PC-9 (cell line): Measurements from ENCODE around the gene CRPPA. TPM values are rescaled to one million over a fixed set of nuclear protein-coding genes. Genes with fewer than 3 reads are reported as not detected.

Experiments
- BruUV-seq: library from RNA; stranded (reverse); fragments of 400-500 nt; replicated peaks from 2 replicates; lab custom pipeline; 2021; lab: Mats Ljungman, UMichigan
- CTCF ChIA-PET: fragments of 300-600 bp; sonication (Branson Sonifier 250); formaldehyde crosslinking; loops from one replicate; lab custom pipeline; 2022; ENCODE audit warnings: antibody characterized with exemption; lab: Charles Lee
- POLR2A ChIA-PET: fragments of 300-600 bp; sonication (Branson Sonifier 250); formaldehyde crosslinking; loops from one replicate; lab custom pipeline; 2022; ENCODE audit warnings: antibody characterized with exemption; ENCODE audit not compliant: unreplicated experiment; lab: Charles Lee
- DNase-seq, 2 experiments: peaks; one replicate each; pipeline versions ENCODE4 v3.0.0 to v3.0.0-alpha.2; 2015 to 2022; ENCODE audit warnings: mixed read lengths in 1 of 2
- H2AFZ ChIP-seq: fragments of 200-600 bp; sonication (generic); 2 replicates; pipeline ENCODE4 v1.8.1; 2017; ENCODE audit warnings: antibody characterized with exemption
- H3F3A ChIP-seq: fragments of 200-600 bp; sonication (generic); 2 replicates; pipeline ENCODE4 v1.8.1; 2017; ENCODE audit warnings: antibody characterized with exemption, mild to moderate bottlenecking, low read depth; ENCODE audit not compliant: insufficient read depth
- H3K27ac ChIP-seq: fragments of 200-600 bp; sonication (generic); 2 replicates; pipeline ENCODE4 v1.6.1; 2016; ENCODE audit warnings: mixed run types
- H3K27me3 ChIP-seq: fragments of 200-600 bp; sonication (generic); 2 replicates; pipeline ENCODE4 v1.6.1; 2016; ENCODE audit warnings: low read depth, mixed run types; ENCODE audit not compliant: insufficient read depth
- H3K36me3 ChIP-seq: fragments of 200-600 bp; sonication (generic); 2 replicates; pipeline ENCODE4 v1.6.1; 2016; ENCODE audit warnings: low read depth, mixed run types
- H3K4me1 ChIP-seq: fragments of 200-600 bp; sonication (generic); replicated peaks from 2 replicates; pipeline ENCODE4 v1.6.1; 2016; ENCODE audit warnings: mixed run types; ENCODE audit not compliant: insufficient read depth
- H3K4me2 ChIP-seq: fragments of 200-600 bp; sonication (generic); 2 replicates; pipeline ENCODE4 v1.6.1; 2017; ENCODE audit warnings: mixed run types
- H3K4me3 ChIP-seq: fragments of 200-600 bp; sonication (generic); 2 replicates; pipeline ENCODE4 v1.6.1; 2016; ENCODE audit warnings: mixed run types
- H3K79me2 ChIP-seq: fragments of 200-600 bp; sonication (generic); 2 replicates; pipeline ENCODE4 v1.6.1; 2017; ENCODE audit warnings: low read depth, mixed run types
- H3K9me2 ChIP-seq: fragments of 200-600 bp; sonication (generic); 2 replicates; pipeline ENCODE4 v1.8.1; 2017; ENCODE audit warnings: mild to moderate bottlenecking; ENCODE audit not compliant: insufficient read depth
- H3K9me3 ChIP-seq: fragments of 200-600 bp; sonication (generic); 2 replicates; pipeline ENCODE4 v1.8.1; 2016; ENCODE audit warnings: low read depth; ENCODE audit not compliant: insufficient read depth
- H4K20me1 ChIP-seq: fragments of 200-600 bp; sonication (generic); 2 replicates; pipeline ENCODE4 v1.8.1; 2017; ENCODE audit not compliant: insufficient read depth
- EZH2 ChIP-seq: fragments of 200-600 bp; sonication (generic); IDR thresholded peaks from 2 replicates; pipeline ENCODE4 v1.8.0; 2017; ENCODE audit warnings: antibody characterized with exemption, low read depth
- intact Hi-C: fragments of 100-400 bp; cut with micrococcal nuclease; formaldehyde crosslinking; loops from one replicate; pipeline ENCODE4 v1.10.0; 2022; ENCODE audit not compliant: unreplicated experiment
- total RNA-seq: library from RNA; stranded (reverse); gene quantifications from 2 replicates; pipeline ENCODE4 v1.2.3, GENCODE V29; 2021
- TF ChIP-seq, protein P1 (sequence below): fragments of 200-600 bp; sonication (generic); conservative IDR thresholded peaks from 2 replicates; pipeline ENCODE4 v1.6.1; 2017; ENCODE audit warnings: mixed run types, antibody characterized with exemption, mild to moderate bottlenecking, moderate library complexity

The CRPPA gene
- total RNA-seq, 1 experiment from 2014 or later: 9.2 TPM

DNA sequence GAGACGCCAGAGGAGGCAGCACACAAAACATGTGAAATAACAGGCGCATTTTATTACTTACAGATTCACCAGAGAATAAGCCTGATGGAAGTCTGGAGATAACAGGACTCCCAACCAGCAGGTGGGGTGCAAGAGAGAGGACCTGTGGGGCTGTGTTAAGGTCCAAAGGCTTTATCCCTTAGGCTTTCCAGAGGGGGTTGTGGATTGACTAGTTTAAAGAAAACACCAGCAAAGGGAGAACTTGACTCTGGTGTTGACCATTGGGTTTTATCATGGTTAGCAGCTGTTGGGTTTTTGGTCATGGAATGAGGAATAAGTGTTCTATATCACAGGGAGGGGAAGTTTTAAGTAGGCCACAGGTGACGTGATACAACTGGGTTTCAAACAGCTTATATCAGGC is 1.6 kb upstream of the CRPPA start:
- BruUV-seq: no TSS peak
- Histone ChIP-seq H2AFZ (no peak overlapping the region), H3K79me2 (no peaks in the 10 kb centered on the region; the same call in 1 of the 2 replicates), H3K9me2 (no peaks in the 10 kb centered on the region), H3F3A (peaks cover 36% of the 10 kb centered on the region), H3K4me1 (peaks cover 35% of the 10 kb centered on the region), H3K36me3 (no peaks in the 10 kb centered on the region), H3K4me2 (peak overlapping the region; percentile 90), H3K27ac (peak overlapping the region; percentile 89), H3K9me3 (0 out of 2 replicates have a peak, but pooled peaks cover 4% of the 10 kb centered on the region), H4K20me1 (no peaks in the 10 kb centered on the region), H3K27me3 (no peaks in the 10 kb centered on the region), H3K4me3 (no peak overlapping the region)
- intact Hi-C loops: loop anchor here (5.0 kb wide), 2 partner anchors 224 to 494 kb away; partner anchors contain the start of genes ANKMY2 and BZW2
- ChIA-PET CTCF (interaction anchor here (1.6 kb wide), 1 partner anchor 142 kb away, joined by 5 read pairs; no protein-coding TSS in a partner anchor), POLR2A (interaction anchor here (0.6 kb wide), 1 partner anchor 245 kb away, joined by 17 read pairs; no protein-coding TSS in a partner anchor)
- no peak for DNase-seq
- no peak for TF ChIP-seq EZH2
- TF ChIP-seq, protein P1, sequence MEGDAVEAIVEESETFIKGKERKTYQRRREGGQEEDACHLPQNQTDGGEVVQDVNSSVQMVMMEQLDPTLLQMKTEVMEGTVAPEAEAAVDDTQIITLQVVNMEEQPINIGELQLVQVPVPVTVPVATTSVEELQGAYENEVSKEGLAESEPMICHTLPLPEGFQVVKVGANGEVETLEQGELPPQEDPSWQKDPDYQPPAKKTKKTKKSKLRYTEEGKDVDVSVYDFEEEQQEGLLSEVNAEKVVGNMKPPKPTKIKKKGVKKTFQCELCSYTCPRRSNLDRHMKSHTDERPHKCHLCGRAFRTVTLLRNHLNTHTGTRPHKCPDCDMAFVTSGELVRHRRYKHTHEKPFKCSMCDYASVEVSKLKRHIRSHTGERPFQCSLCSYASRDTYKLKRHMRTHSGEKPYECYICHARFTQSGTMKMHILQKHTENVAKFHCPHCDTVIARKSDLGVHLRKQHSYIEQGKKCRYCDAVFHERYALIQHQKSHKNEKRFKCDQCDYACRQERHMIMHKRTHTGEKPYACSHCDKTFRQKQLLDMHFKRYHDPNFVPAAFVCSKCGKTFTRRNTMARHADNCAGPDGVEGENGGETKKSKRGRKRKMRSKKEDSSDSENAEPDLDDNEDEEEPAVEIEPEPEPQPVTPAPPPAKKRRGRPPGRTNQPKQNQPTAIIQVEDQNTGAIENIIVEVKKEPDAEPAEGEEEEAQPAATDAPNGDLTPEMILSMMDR: no peak

DNA sequence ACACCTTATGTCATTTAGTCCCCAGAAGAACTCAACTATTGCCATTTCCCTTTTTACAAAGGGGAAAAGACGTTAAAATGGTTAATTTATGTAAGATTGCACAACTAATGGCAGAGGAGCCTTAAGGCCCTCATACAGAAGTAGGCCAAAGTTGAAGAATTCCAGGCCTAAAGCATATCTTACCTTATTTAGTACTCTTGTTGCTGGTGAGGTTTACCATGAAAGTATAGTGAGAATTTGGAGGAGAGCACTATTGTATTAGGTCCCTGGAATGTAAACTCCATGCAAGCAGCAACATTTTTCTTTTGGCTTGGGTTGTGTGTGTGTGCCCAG is 731 bp upstream of the CRPPA start:
- no peak for TF ChIP-seq EZH2
- TF ChIP-seq, protein P1: no peak
- POLR2A ChIA-PET: interaction anchor here (0.6 to 2.8 kb wide), 4 partner anchors 76 to 244 kb away, joined by 7 to 39 read pairs (median 14); no protein-coding TSS in a partner anchor
- Histone ChIP-seq H3K36me3 (no peaks in the 10 kb centered on the region), H3K4me2 (peak overlapping the region; percentile 90), H3K4me1 (peaks cover 43% of the 10 kb centered on the region), H4K20me1 (no peaks in the 10 kb centered on the region), H3K9me3 (0 out of 2 replicates have a peak, but pooled peaks cover 11% of the 10 kb centered on the region), H3K4me3 (peak overlapping the region; percentile 68), H3K9me2 (no peaks in the 10 kb centered on the region), H3K27me3 (no peaks in the 10 kb centered on the region), H3K27ac (peak overlapping the region; percentile 89), H2AFZ (peak overlapping the region; percentile 85), H3F3A (peaks cover 39% of the 10 kb centered on the region), H3K79me2 (no peaks in the 10 kb centered on the region; the same call in none of the 2 replicates)
- DNase-seq: peak in 1 of 2 experiments; percentile 79
- CTCF ChIA-PET: interaction anchor here (0.6 kb wide), 2 partner anchors 143 to 298 kb away, joined by 4 read pairs; no protein-coding TSS in a partner anchor
- no TSS peak for BruUV-seq
- intact Hi-C loops: loop anchor here (5.0 kb wide), 2 partner anchors 225 to 495 kb away; partner anchors contain the start of genes ANKMY2 and BZW2

DNA sequence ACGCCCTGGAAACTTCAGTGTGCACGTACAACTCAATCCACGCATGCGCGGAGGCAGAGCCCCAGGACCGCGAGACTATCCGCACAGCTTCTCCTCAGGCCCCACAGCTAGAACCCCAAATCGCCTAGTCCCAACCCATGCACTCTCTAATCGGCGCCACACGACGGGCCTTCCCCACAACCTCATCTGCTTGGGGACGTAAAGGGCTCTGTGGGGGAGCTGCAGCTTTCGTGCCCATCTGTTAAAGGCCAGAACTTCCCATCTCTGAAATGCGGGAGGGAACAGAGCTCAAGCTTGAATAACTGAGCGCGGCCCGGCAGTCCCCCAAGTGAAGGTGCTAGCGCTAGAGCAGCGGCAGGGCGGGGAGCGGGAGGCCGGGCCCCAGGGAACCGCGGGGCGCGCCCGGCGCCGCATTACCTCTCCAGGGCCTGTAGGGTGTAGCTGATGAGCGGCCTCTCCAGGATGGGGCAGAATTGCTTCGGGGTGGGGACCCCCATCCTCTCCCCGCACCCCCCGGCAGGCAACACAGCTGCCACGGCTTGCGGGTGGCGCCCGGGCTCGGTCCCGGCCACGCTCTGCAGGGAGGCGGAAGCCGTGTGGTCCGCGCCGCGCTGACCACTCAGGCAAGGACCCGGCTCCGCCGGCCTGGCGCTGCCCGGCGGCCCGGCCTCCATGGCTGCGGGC is 547 bp downstream of the CRPPA start:
- POLR2A ChIA-PET: interaction anchor here (0.5 to 2.8 kb wide), 19 partner anchors 8 to 1352 kb away, joined by 3 to 39 read pairs (median 4); no protein-coding TSS in a partner anchor
- Histone ChIP-seq H3K4me2 (peak overlapping the region; percentile 90), H3K27ac (peak overlapping the region; percentile 89), H3K9me3 (0 out of 2 replicates have a peak, but pooled peaks cover 11% of the 10 kb centered on the region), H2AFZ (peak overlapping the region; percentile 85), H4K20me1 (no peaks in the 10 kb centered on the region), H3K9me2 (no peaks in the 10 kb centered on the region), H3F3A (peaks cover 49% of the 10 kb centered on the region), H3K27me3 (no peaks in the 10 kb centered on the region), H3K36me3 (no peaks in the 10 kb centered on the region), H3K79me2 (peaks cover 2% of the 10 kb centered on the region), H3K4me3 (peak overlapping the region; percentile 68), H3K4me1 (peaks cover 56% of the 10 kb centered on the region)
- BruUV-seq: TSS peak; percentile 64
- no peak for TF ChIP-seq EZH2
- TF ChIP-seq, protein P1: peak; percentile 53; the same call in 1 of the 2 replicates
- CTCF ChIA-PET: interaction anchor here (1.4 to 1.8 kb wide), 2 partner anchors 144 to 291 kb away, joined by 4 to 6 read pairs; no protein-coding TSS in a partner anchor
- intact Hi-C loops: loop anchor here (1.0 to 5.0 kb wide), 7 partner anchors 74 to 497 kb away; partner anchors contain the start of genes ANKMY2 and BZW2
- peak; percentile 90 to 92 for DNase-seq
